C4-2B (cell line): ENCODE measurements around the gene IQCM.

Experiments
- CTCF ChIP-seq: fragments of 450-650 bp; conservative IDR thresholded peaks from 2 replicates; pipeline ENCODE4 v1.5.1; 2017; ENCODE audit warnings: mild to moderate bottlenecking
- ZFX ChIP-seq: fragments of 450-650 bp; IDR thresholded peaks from 2 replicates; pipeline ENCODE4 v1.6.1; 2017

DNA sequence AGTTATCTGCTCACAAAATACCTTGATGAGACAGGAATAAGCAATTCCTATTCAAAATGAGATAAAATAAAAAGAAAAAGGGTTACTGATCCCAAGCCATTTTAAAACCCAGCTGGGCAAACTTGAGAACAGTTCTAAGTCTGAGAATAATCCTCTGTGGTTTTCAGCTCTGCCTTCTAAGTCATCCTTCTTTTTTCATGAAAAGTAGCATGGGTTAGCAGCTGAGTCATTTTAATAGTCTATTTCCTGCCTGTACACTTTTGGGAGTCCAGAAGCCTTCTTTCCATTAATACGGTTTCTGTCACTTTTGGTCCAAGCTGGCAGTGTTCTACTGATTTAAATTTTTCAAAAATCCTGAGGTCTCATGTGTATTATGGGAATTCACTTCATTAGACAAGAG is 374.3 kb downstream of the IQCM start:
- TF ChIP-seq CTCF (no peak), ZFX (no peak)
